GM23338 (cell line): ENCODE data around the gene CLDN15.

Source experiments
- CTCF ChIP-seq, 2 experiments: fragments of 200-600 bp in 1 of 2; sonication (generic) in 1 of 2; conservative IDR thresholded peaks; 2 replicates each; pipeline versions ENCODE4 v1.5.1 to v1.6.1; 2016 to 2017; ENCODE audit warnings: antibody characterized with exemption in 2 of 2, low read depth in 2 of 2, mild to moderate bottlenecking in 2 of 2, moderate library complexity in 1 of 2
- ETS1 ChIP-seq: IDR thresholded peaks from 2 replicates; pipeline ENCODE4 v1.6.1; 2016; ENCODE audit warnings: antibody characterized with exemption
- EZH2 ChIP-seq: fragments of 200-600 bp; sonication (generic); IDR thresholded peaks from one replicate; pipeline ENCODE4 v1.8.0; 2017; ENCODE audit warnings: antibody characterized with exemption, mild to moderate bottlenecking, low read depth; ENCODE audit not compliant: unreplicated experiment
- EZH2phosphoT487 ChIP-seq: fragments of 200-600 bp; sonication (generic); IDR thresholded peaks from one replicate; pipeline ENCODE4 v1.8.1; 2018; ENCODE audit warnings: antibody characterized with exemption; ENCODE audit not compliant: unreplicated experiment
- POLR2AphosphoS5 ChIP-seq: IDR thresholded peaks from 2 replicates; pipeline ENCODE4 v1.6.1; 2016; ENCODE audit warnings: antibody characterized with exemption, low read depth
- ZNF114 ChIP-seq: fragments of 250-450 bp; sonication (Bioruptor Pico); IDR thresholded peaks from 2 replicates; pipeline ENCODE4 v1.5.0; 2020; ENCODE audit warnings: mild to moderate bottlenecking, moderate library complexity
- ZNF462 ChIP-seq: fragments of 250-450 bp; sonication (Bioruptor Pico); IDR thresholded peaks from 2 replicates; pipeline ENCODE4 v1.5.0; 2020; ENCODE audit warnings: mild to moderate bottlenecking, moderate library complexity

- no peak for TF ChIP-seq POLR2AphosphoS5
- no peak for TF ChIP-seq ETS1
- TF ChIP-seq CTCF (conservative IDR thresholded peaks at IDR 0.05; ENCODE audit: low read depth in 2 of 2), result peak in 1 of 2 experiments; percentile 34; a peak in 1 of 4 replicates
- no peak for TF ChIP-seq ZNF462 (CRISPR knock-in tag)
- TF ChIP-seq EZH2phosphoT487, result no peak
- no peak for TF ChIP-seq EZH2
- no peak for TF ChIP-seq ZNF114 (CRISPR knock-in tag)
Observed at GRCh38 chr7:101248276-101248675, 10.7 kb upstream of the CLDN15 start.
